Calu3 (cell line): ENCODE results near the gene NDOR1. TPM values are rescaled to one million over a fixed set of nuclear protein-coding genes. Genes with fewer than 3 reads are reported as not detected.

Source experiments
- Bru-seq: library from RNA; stranded (reverse); fragments of 400-500 nt; gene quantifications from one replicate; lab custom pipeline; 2021; lab: Mats Ljungman, UMichigan
- BruChase-seq, 2 experiments: library from RNA; stranded (reverse); fragments of 400-500 nt; gene quantifications; one replicate each; lab custom pipeline; 2021; lab: Mats Ljungman, UMichigan
- BruUV-seq: library from RNA; stranded (reverse); fragments of 400-500 nt; replicated peaks from 2 replicates; lab custom pipeline; 2021; lab: Mats Ljungman, UMichigan
- CTCF ChIA-PET: fragments of 300-600 bp; sonication (Branson Sonifier 250); formaldehyde crosslinking; loops from one replicate; lab custom pipeline; 2022; ENCODE audit warnings: antibody characterized with exemption; lab: Charles Lee
- DNase-seq: peaks from one replicate; pipeline ENCODE4 v3.0.0; 2022
- H3K27ac Mint-ChIP-seq: one replicate; pipeline ENCODE4 v1.8.0; 2022; ENCODE audit warnings: mixed read lengths; ENCODE audit not compliant: unreplicated experiment
- H3K27me3 Mint-ChIP-seq: one replicate; pipeline ENCODE4 v1.8.0; 2022; ENCODE audit warnings: mixed read lengths; ENCODE audit not compliant: unreplicated experiment
- H3K36me3 Mint-ChIP-seq: one replicate; pipeline ENCODE4 v1.8.0; 2022; ENCODE audit warnings: mild to moderate bottlenecking, moderate library complexity, mixed read lengths; ENCODE audit not compliant: insufficient read depth, unreplicated experiment
- H3K4me1 Mint-ChIP-seq: one replicate; pipeline ENCODE4 v1.8.0; 2022; ENCODE audit warnings: mild to moderate bottlenecking, low read depth, mixed read lengths; ENCODE audit not compliant: unreplicated experiment
- H3K4me3 Mint-ChIP-seq: one replicate; pipeline ENCODE4 v1.8.0; 2022; ENCODE audit warnings: mild to moderate bottlenecking, low read depth, moderate library complexity, mixed read lengths; ENCODE audit not compliant: unreplicated experiment
- H3K9me3 Mint-ChIP-seq: one replicate; pipeline ENCODE4 v1.8.0; 2022; ENCODE audit warnings: low read depth, mixed read lengths; ENCODE audit not compliant: unreplicated experiment
- CTCF ChIP-seq: fragments of 200-600 bp; IDR thresholded peaks from one replicate; pipeline ENCODE4 v1.8.0; 2022; ENCODE audit warnings: antibody characterized with exemption; ENCODE audit not compliant: unreplicated experiment
- intact Hi-C: fragments of 100-400 bp; cut with micrococcal nuclease; formaldehyde crosslinking; loops from one replicate; pipeline ENCODE4 v1.10.0; 2022; ENCODE audit not compliant: unreplicated experiment
- long read RNA-seq: library from polyadenylated mRNA; stranded (forward); transcript quantifications from one replicate; pipeline ENCODE4 v2.0.0, GENCODE V29; 2022
- total RNA-seq: library from RNA; stranded (reverse); gene quantifications from 2 replicates; pipeline ENCODE4 v1.2.3, GENCODE V29; 2022

NDOR1 gene
- 26.4 and 27.7 TPM in 2 replicates for total RNA-seq
- percentile 60 among the genes with signal in this experiment for Bru-seq, nascent RNA
- BruChase-seq, experiment 1, labeled RNA remaining after a 6-hour chase = percentile 77 among the genes with signal in this experiment
- BruChase-seq, experiment 2, labeled RNA remaining after a 2-hour chase = percentile 83 among the genes with signal in this experiment
- long read RNA-seq, partial matches to known transcripts = 8 of 16 reads
- long read RNA-seq, other reads (novel, unspliced or antisense) = 6 of 16 reads

GRCh38 chr9:137205126-137206069 is at the start of gene NDOR1, which contains the start of gene TMEM203:
Gene NDOR1, plus strand, starts transcription at chr9:137205700. Its CDS starts 78 bp downstream, at chr9:137205778.
Gene TMEM203, minus strand, starts transcription at chr9:137205648. Its CDS starts 234 bp downstream, at chr9:137205414.
- TSS peak; percentile 88 for BruUV-seq
- DNase-seq = peak; percentile 87
- H3K4me3 Mint-ChIP-seq = peak within 1 kb of the TSS; percentile 92
- no peaks in the 10 kb centered on the region for H3K27me3 Mint-ChIP-seq
- intact Hi-C loops = no loop called here
- H3K36me3 Mint-ChIP-seq = peaks cover 49% of the 10 kb centered on the region
- H3K4me1 Mint-ChIP-seq = peaks cover 17% of the 10 kb centered on the region
- CTCF ChIA-PET = interaction anchor here (1.1 to 1.5 kb wide), 3 partner anchors 16 to 32 kb away, joined by 3 to 4 read pairs (median 3); partner anchors contain the start of gene RNF224
- TF ChIP-seq CTCF = no peak
- no peaks in the 10 kb centered on the region for H3K9me3 Mint-ChIP-seq
- H3K27ac Mint-ChIP-seq = peak within 1 kb of the TSS; percentile 84

GRCh38 chr9:137156567-137157375 is 48.7 kb upstream of the NDOR1 start:
- H3K4me1 Mint-ChIP-seq = peaks cover 14% of the 10 kb centered on the region
- DNase-seq = no peak
- no TSS peak for BruUV-seq
- no peaks in the 10 kb centered on the region for H3K9me3 Mint-ChIP-seq
- no peak for TF ChIP-seq CTCF
- H3K27me3 Mint-ChIP-seq = peaks cover 44% of the 10 kb centered on the region
- peaks cover 5% of the 10 kb centered on the region for H3K36me3 Mint-ChIP-seq
- H3K4me3 Mint-ChIP-seq = no peak overlapping the region
- intact Hi-C loops = no loop called here
- no peak overlapping the region for H3K27ac Mint-ChIP-seq
- CTCF ChIA-PET = interaction anchor here (0.6 to 0.7 kb wide), 2 partner anchors 28 to 434 kb away, joined by 3 to 5 read pairs; no protein-coding TSS in a partner anchor

- DNase-seq = no peak
- CTCF ChIA-PET = no interaction called here
- H3K4me3 Mint-ChIP-seq = no peak overlapping the region
- H3K27me3 Mint-ChIP-seq = peaks cover 47% of the 10 kb centered on the region
- intact Hi-C loops = no loop called here
- no peak overlapping the region for H3K27ac Mint-ChIP-seq
- TF ChIP-seq CTCF = no peak
- no TSS peak for BruUV-seq
- H3K9me3 Mint-ChIP-seq = no peaks in the 10 kb centered on the region
- H3K4me1 Mint-ChIP-seq = peaks cover 14% of the 10 kb centered on the region
- peaks cover 5% of the 10 kb centered on the region for H3K36me3 Mint-ChIP-seq
These were observed 47.7 kb upstream of the NDOR1 start for GRCh38 chr9:137157618-137158415.
